Measurements from ENCODE around the gene YY1. TPM values are rescaled to one million over a fixed set of nuclear protein-coding genes. Genes with fewer than 3 reads are reported as not detected.

The YY1 gene
- total RNA-seq, 1 experiment from 2014 or later: 73.3 TPM

- CTCF ChIA-PET: no interaction called here
- no TSS peak for BruUV-seq (replicated peaks)
- POLR2A ChIA-PET: no interaction called here
- H3K4me3 Mint-ChIP-seq (ENCODE audit: unreplicated experiment): no peak overlapping the region
- no peaks in the 10 kb centered on the region for H3K4me1 Mint-ChIP-seq (ENCODE audit: insufficient read depth, unreplicated experiment)
- H3K36me3 Mint-ChIP-seq (ENCODE audit: insufficient read depth, unreplicated experiment): peaks cover 11% of the 10 kb centered on the region
- no peak for TF ChIP-seq CTCF (IDR thresholded peaks at IDR 0.05; ENCODE audit: unreplicated experiment)
- H3K9me3 Mint-ChIP-seq (ENCODE audit: unreplicated experiment): no peaks in the 10 kb centered on the region
- intact Hi-C loops (cut with micrococcal nuclease): no loop called here
- H3K27me3 Mint-ChIP-seq (ENCODE audit: insufficient read depth, unreplicated experiment): no peaks in the 10 kb centered on the region
- no peak for DNase-seq (ENCODE audit: unreplicated experiment)
- no peak overlapping the region for H3K27ac Mint-ChIP-seq (ENCODE audit: low read depth, unreplicated experiment)
Measured at GRCh38 chr14:100328495-100329163, 89.7 kb downstream of the YY1 start.

- H3K9me3 Mint-ChIP-seq (ENCODE audit: unreplicated experiment): no peaks in the 10 kb centered on the region
- DNase-seq (ENCODE audit: unreplicated experiment): no peak
- no TSS peak for BruUV-seq (replicated peaks)
- H3K36me3 Mint-ChIP-seq (ENCODE audit: insufficient read depth, unreplicated experiment): peaks cover 12% of the 10 kb centered on the region
- no peaks in the 10 kb centered on the region for H3K4me1 Mint-ChIP-seq (ENCODE audit: insufficient read depth, unreplicated experiment)
- intact Hi-C loops (cut with micrococcal nuclease): no loop called here
- no peaks in the 10 kb centered on the region for H3K27me3 Mint-ChIP-seq (ENCODE audit: insufficient read depth, unreplicated experiment)
- no peak for TF ChIP-seq CTCF (IDR thresholded peaks at IDR 0.05; ENCODE audit: unreplicated experiment)
- ChIA-PET POLR2A (no interaction called here), CTCF (no interaction called here)
- H3K27ac Mint-ChIP-seq (ENCODE audit: low read depth, unreplicated experiment): no peak overlapping the region
- H3K4me3 Mint-ChIP-seq (ENCODE audit: unreplicated experiment): no peak overlapping the region
Measured at GRCh38 chr14:100329233-100330006, 90.5 kb downstream of the YY1 start.

- intact Hi-C loops (cut with micrococcal nuclease): no loop called here
- Mint-ChIP-seq H3K36me3 (ENCODE audit: insufficient read depth, unreplicated experiment) (peaks cover 12% of the 10 kb centered on the region), H3K4me3 (ENCODE audit: unreplicated experiment) (no peak overlapping the region), H3K27me3 (ENCODE audit: insufficient read depth, unreplicated experiment) (no peaks in the 10 kb centered on the region), H3K9me3 (ENCODE audit: unreplicated experiment) (no peaks in the 10 kb centered on the region), H3K27ac (ENCODE audit: low read depth, unreplicated experiment) (no peak overlapping the region), H3K4me1 (ENCODE audit: insufficient read depth, unreplicated experiment) (no peaks in the 10 kb centered on the region)
- TF ChIP-seq CTCF (IDR thresholded peaks at IDR 0.05; ENCODE audit: unreplicated experiment): no peak
- no peak for DNase-seq (ENCODE audit: unreplicated experiment)
- BruUV-seq (replicated peaks): no TSS peak
- ChIA-PET POLR2A (interaction anchor here (1.8 kb wide), 1 partner anchor 11 kb away, joined by 4 read pairs; no protein-coding TSS in a partner anchor), CTCF (no interaction called here)
Measured at GRCh38 chr14:100330007-100330344, 91.0 kb downstream of the YY1 start.

GRCh38 chr14:100330388-100330931 lies 91.5 kb downstream of the YY1 start:
- ChIA-PET CTCF (no interaction called here), POLR2A (interaction anchor here (1.8 kb wide), 1 partner anchor 10 kb away, joined by 4 read pairs; no protein-coding TSS in a partner anchor)

More at GRCh38 chr14:100330388-100330931, 91.5 kb downstream of the YY1 start:
- H3K27me3 Mint-ChIP-seq (ENCODE audit: insufficient read depth, unreplicated experiment): no peaks in the 10 kb centered on the region
- DNase-seq (ENCODE audit: unreplicated experiment): no peak
- no peak overlapping the region for H3K27ac Mint-ChIP-seq (ENCODE audit: low read depth, unreplicated experiment)
- no peaks in the 10 kb centered on the region for H3K4me1 Mint-ChIP-seq (ENCODE audit: insufficient read depth, unreplicated experiment)
- no peak for TF ChIP-seq CTCF (IDR thresholded peaks at IDR 0.05; ENCODE audit: unreplicated experiment)
- no peak overlapping the region for H3K4me3 Mint-ChIP-seq (ENCODE audit: unreplicated experiment)
- H3K9me3 Mint-ChIP-seq (ENCODE audit: unreplicated experiment): no peaks in the 10 kb centered on the region
- BruUV-seq (replicated peaks): no TSS peak
- peaks cover 12% of the 10 kb centered on the region for H3K36me3 Mint-ChIP-seq (ENCODE audit: insufficient read depth, unreplicated experiment)
- intact Hi-C loops (cut with micrococcal nuclease): no loop called here

All from MCF 10A (cell line).